OCI-LY7 (cell line): ENCODE data around the gene NFATC2IP.

Experiments used
- EZH2phosphoT487 ChIP-seq: fragments of 200-600 bp; sonication (generic); IDR thresholded peaks from 2 replicates; pipeline ENCODE4 v1.6.1; 2018; ENCODE audit warnings: low read depth, borderline replicate concordance, mild to moderate bottlenecking, mixed run types, antibody characterized with exemption, low read length, moderate library complexity, mixed read lengths
- TF ChIP-seq, protein P1 (sequence below): fragments of 200-600 bp; sonication (generic); conservative IDR thresholded peaks from 2 replicates; pipeline ENCODE4 v1.5.1; 2014; ENCODE audit warnings: mild to moderate bottlenecking, antibody characterized with exemption, low read length, moderate library complexity, mixed read lengths

- TF ChIP-seq, protein P1, sequence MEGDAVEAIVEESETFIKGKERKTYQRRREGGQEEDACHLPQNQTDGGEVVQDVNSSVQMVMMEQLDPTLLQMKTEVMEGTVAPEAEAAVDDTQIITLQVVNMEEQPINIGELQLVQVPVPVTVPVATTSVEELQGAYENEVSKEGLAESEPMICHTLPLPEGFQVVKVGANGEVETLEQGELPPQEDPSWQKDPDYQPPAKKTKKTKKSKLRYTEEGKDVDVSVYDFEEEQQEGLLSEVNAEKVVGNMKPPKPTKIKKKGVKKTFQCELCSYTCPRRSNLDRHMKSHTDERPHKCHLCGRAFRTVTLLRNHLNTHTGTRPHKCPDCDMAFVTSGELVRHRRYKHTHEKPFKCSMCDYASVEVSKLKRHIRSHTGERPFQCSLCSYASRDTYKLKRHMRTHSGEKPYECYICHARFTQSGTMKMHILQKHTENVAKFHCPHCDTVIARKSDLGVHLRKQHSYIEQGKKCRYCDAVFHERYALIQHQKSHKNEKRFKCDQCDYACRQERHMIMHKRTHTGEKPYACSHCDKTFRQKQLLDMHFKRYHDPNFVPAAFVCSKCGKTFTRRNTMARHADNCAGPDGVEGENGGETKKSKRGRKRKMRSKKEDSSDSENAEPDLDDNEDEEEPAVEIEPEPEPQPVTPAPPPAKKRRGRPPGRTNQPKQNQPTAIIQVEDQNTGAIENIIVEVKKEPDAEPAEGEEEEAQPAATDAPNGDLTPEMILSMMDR, result no peak
- no peak for TF ChIP-seq EZH2phosphoT487
These were observed 62.3 kb downstream of the NFATC2IP start for GRCh38 chr16:29012913-29013553.
